BE2C (cell line): Measurements from ENCODE around the gene POU2F1.

ENCODE experiments used
- DNase-seq: peaks from one replicate; pipeline ENCODE4 v3.0.0-alpha.2; 2020
- H3K27me3 ChIP-seq: fragments of 250-450 bp; sonication (Bioruptor Pico); 2 replicates; pipeline ENCODE4 v1.5.1; 2020; ENCODE audit warnings: mild to moderate bottlenecking
- H3K36me3 ChIP-seq: fragments of 250-450 bp; sonication (Bioruptor Pico); 2 replicates; pipeline ENCODE4 v1.5.1; 2020; ENCODE audit warnings: mild to moderate bottlenecking
- H3K4me1 ChIP-seq: fragments of 250-450 bp; sonication (Bioruptor Pico); 2 replicates; pipeline ENCODE4 v1.5.1; 2020
- H3K4me3 ChIP-seq: 2 replicates; pipeline ENCODE4 v1.5.1; 2011; ENCODE audit warnings: low read depth, low read length
- H3K9me3 ChIP-seq: fragments of 250-450 bp; sonication (Bioruptor Pico); 2 replicates; pipeline ENCODE4 v1.5.1; 2020
- TF ChIP-seq, protein P1 (sequence below): IDR thresholded peaks from 2 replicates; pipeline ENCODE4 v1.5.1; 2012; ENCODE audit warnings: mild to moderate bottlenecking, low read depth, low read length

POU2F1 gene

DNA sequence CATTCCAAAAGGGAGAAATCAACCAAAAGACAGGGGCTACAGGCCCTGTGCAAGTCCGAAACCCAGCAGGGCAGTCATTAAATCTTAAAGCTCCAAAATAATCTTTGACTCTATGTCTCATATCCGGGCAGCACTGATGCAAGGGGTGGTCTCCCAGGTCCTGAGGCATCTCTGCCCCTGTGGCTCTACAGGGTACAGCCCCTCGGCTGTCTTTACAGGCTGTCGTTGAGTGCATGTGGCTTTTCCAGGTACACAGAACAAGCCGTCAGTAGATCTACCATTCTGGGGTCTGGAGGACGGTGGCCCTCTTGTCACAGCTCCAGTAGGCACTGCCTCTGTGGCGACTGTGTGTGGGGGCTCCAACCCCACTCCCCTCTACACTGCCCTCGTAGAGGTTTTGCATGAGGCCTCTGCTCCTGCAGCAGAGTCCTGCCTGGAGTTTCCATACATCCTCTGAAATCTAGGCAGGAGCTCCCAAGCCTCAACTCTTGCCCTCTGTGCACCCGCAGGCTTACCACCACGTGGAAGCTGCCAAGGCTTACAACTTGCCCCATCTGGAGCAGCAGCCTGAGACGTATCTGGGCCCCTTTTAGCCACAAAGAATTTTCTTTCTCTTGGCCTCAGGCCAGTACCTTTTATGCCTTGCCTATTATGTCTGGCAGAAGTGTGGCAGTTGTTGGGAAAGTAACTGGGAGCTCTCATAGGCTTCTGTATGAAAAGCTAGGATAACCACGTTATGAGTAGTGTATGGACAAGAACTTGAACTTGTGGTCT lies 52.5 kb downstream of the POU2F1 start:
- no peaks in the 10 kb centered on the region for H3K9me3 ChIP-seq
- peaks cover 10% of the 10 kb centered on the region for H3K4me1 ChIP-seq
- H3K36me3 ChIP-seq = no peaks in the 10 kb centered on the region
- no peak overlapping the region for H3K4me3 ChIP-seq
- no peaks in the 10 kb centered on the region for H3K27me3 ChIP-seq
- TF ChIP-seq, protein P1, sequence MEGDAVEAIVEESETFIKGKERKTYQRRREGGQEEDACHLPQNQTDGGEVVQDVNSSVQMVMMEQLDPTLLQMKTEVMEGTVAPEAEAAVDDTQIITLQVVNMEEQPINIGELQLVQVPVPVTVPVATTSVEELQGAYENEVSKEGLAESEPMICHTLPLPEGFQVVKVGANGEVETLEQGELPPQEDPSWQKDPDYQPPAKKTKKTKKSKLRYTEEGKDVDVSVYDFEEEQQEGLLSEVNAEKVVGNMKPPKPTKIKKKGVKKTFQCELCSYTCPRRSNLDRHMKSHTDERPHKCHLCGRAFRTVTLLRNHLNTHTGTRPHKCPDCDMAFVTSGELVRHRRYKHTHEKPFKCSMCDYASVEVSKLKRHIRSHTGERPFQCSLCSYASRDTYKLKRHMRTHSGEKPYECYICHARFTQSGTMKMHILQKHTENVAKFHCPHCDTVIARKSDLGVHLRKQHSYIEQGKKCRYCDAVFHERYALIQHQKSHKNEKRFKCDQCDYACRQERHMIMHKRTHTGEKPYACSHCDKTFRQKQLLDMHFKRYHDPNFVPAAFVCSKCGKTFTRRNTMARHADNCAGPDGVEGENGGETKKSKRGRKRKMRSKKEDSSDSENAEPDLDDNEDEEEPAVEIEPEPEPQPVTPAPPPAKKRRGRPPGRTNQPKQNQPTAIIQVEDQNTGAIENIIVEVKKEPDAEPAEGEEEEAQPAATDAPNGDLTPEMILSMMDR = no peak
- peak; percentile 42 for DNase-seq

DNA sequence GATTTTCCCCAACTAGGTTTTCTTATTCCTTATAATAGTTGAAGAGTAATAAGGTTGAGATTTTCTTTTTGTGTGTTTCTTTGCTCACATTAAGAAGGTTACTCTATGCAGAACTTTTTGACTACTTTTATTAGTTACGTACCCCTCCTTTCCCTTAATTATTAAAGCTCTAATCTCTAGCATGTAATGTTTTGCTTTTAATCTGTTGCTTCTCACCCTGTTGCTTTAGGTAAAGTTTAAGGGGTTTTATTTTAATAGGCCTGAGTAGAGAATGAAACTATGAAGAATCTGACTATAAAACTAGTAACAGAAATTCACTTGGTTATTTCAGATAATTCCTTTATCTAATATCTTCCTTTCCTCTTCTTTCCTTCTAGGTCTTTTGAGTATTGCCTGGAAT lies 53.4 kb downstream of the POU2F1 start:
- no peaks in the 10 kb centered on the region for H3K27me3 ChIP-seq
- H3K36me3 ChIP-seq = no peaks in the 10 kb centered on the region
- TF ChIP-seq, protein P1 = no peak
- H3K4me1 ChIP-seq = peaks cover 13% of the 10 kb centered on the region
- no peak for DNase-seq
- no peaks in the 10 kb centered on the region for H3K9me3 ChIP-seq
- H3K4me3 ChIP-seq = no peak overlapping the region

DNA sequence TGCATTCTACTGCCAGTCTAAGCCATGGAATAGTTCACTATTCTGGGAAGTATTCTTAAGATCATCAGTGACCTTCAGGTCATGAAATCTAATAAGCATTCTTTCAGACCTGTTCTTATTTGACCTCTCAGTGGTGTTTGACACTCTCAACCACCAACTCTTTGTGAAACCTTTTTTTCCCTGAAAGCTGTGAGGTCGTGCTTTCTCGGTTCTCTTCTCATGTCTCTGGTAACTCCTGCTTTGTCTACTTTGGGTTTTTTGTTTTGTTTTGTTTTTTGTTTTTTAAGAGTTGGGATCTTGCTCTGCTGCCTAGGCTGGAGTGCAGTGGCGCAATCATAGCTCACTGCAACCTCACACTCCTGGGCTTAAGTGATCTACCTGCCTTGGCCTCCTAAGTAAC lies 56.3 kb downstream of the POU2F1 start:
- Histone ChIP-seq H3K9me3 (no peaks in the 10 kb centered on the region), H3K36me3 (no peaks in the 10 kb centered on the region), H3K27me3 (no peaks in the 10 kb centered on the region), H3K4me1 (peaks cover 10% of the 10 kb centered on the region), H3K4me3 (no peak overlapping the region)
- TF ChIP-seq, protein P1 = no peak
- no peak for DNase-seq

DNA sequence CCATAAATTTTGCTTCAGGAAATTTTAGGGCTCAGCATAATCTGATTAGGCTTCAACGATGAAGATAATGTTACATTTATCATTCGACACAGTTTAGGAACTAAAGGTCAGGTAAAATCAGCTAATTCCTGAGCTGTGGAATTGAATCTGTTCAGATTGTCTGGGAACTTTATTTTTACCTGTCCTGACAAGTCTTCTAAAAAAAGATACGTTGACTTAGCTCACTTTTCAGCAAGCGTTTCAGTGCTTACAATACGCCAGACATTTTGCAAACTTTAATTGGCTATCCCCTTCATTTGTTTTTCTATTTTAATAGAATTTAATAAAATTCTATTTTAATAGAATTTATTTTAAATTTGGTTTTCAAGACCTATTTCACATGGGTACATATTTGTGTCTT lies 57.8 kb downstream of the POU2F1 start:
- no peak for DNase-seq
- Histone ChIP-seq H3K9me3 (no peaks in the 10 kb centered on the region), H3K4me3 (no peak overlapping the region), H3K27me3 (no peaks in the 10 kb centered on the region), H3K36me3 (no peaks in the 10 kb centered on the region), H3K4me1 (peaks cover 10% of the 10 kb centered on the region)
- TF ChIP-seq, protein P1 = no peak

DNA sequence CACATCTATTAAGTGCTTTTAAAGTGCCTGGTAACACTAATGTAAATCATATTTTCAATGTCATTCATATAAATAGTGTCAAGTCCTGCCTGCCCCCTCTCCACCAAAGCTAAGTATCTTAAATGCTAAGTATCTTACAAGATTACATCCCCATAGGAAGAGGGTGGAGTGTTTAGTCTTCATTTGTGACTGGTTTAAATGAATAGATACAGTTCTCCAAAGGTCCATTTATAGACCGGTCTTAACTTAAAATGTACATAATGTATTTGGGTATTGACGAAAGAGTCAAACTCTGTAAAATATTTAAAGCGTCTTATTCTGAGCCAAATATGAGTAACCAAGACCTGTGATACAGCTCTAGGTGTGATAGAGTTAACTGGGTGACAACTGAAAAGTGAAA lies 60.2 kb downstream of the POU2F1 start:
- Histone ChIP-seq H3K9me3 (no peaks in the 10 kb centered on the region), H3K4me3 (no peak overlapping the region), H3K36me3 (no peaks in the 10 kb centered on the region), H3K27me3 (no peaks in the 10 kb centered on the region), H3K4me1 (peaks cover 10% of the 10 kb centered on the region)
- TF ChIP-seq, protein P1 = no peak
- no peak for DNase-seq

DNA sequence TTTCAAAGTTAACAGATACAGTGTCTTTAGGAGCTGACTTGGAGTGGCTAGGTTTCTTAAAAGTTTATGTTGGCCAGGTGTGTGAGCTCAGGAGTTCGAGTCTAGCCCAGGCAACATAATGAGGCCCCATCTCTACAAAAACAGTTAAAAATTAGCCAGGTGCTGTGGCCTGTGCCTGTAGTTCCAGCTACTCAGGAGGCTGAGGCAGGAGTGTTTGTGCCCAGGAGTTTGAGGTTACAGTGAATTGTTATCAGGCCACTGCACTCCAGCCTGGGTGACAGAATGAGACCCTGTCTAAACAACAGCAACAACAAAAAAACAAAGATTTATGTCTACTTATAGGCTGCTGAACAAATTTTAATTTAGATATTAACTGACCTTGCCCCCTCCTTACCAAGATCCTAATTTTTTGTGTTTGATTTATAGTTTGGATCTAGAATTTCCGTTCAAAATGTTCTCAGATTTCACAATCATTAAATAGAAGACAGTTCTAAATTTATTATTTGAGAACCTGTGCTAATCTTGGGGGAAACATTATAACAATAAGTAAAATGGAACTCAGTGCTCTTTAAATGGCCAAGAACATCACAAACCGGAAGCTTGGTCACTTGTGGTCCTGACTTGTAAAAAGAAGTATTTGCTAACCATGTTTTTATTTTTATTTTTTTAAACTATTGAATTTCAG lies 67.8 kb downstream of the POU2F1 start:
- no peak for DNase-seq
- Histone ChIP-seq H3K27me3 (no peaks in the 10 kb centered on the region), H3K36me3 (no peaks in the 10 kb centered on the region), H3K9me3 (peaks cover 3% of the 10 kb centered on the region; the same call in 1 of the 2 replicates), H3K4me1 (peaks cover 19% of the 10 kb centered on the region), H3K4me3 (no peak overlapping the region)
- TF ChIP-seq, protein P1 = no peak
